NCI-H1417 treated with DMSO at 0.1 percent for 48 hours (cell line): ENCODE results near the gene GP1BA.

Experiments used
- DNase-seq: peaks from one replicate; lab custom pipeline; 2025; lab: John Stamatoyannopoulos, UW

GP1BA gene

GRCh38 chr17:4974115-4974670 lies 42.1 kb downstream of the GP1BA start:
- no peak for DNase-seq

GRCh38 chr17:4978726-4979125 lies 46.6 kb downstream of the GP1BA start:
- no peak for DNase-seq

DNA sequence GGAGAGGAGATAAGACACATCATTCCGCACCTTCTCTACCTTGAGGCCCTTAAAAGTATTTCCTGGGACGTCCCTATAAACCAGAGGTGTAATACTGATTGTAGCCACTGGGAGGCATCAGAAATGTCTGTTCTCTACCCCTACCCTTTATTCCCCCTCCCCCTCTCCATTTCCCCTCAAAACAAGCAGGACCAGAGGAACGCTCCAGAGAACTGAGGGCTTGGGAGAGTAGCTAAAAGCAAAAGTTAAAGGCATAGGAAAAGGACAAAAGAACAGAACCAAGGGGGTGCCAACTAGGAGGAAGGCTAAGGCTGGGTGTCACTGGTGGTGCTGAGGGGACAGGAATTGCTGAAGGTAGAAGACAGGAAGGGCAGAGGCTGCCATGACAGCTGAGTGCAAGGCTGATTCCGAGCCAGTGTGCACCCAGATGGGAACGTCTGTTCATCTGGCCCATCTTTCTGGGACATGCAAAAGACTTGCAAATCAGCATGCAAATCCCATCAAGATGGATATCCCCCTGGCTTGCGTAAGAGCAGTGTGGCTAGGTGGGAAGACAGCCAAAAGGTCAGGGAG lies 48.7 kb downstream of the GP1BA start:
- DNase-seq, result no peak

- DNase-seq, result no peak
Measured at GRCh38 chr17:4982305-4982704, 50.2 kb downstream of the GP1BA start.
